ENCODE results near the gene ISX.

The ISX gene

DNA sequence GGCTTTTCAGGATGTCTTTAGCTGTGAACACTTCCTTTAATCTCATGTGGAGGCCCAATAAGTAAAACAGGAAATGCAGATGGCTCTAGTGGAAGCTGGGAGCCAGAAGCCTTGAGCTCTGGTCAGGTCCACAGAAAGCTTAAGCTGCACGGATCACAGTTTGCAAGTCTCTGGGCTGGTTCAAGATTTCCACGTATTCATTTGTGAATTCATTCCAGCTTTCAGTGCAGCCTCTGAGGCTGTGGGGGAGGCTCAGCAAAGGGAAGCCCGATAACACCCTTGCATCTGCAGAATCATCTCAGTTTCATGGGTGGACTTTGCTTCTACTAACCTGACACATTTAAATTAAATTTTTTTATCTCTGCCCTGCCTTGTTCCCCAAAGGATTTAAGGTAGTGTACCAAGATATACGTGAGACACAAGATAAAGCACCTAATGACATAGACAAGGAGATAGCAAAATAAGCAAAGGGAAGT lies 65.6 kb downstream of the ISX start:
- Histone ChIP-seq H3K4me3 (no peak overlapping the region), H3K36me3 (no peaks in the 10 kb centered on the region), H3K4me1 (no peaks in the 10 kb centered on the region), H3K27ac (no peak overlapping the region), H3K27me3 (peaks cover 0 to 27% of the 10 kb centered on the region in 2 donors), H3K9me3 (no peaks in the 10 kb centered on the region)
- no peak for DNase-seq
- intact Hi-C loops (cut with DNase I; ENCODE audit: low total_unique reads): no loop called here
- TF ChIP-seq, protein P1, sequence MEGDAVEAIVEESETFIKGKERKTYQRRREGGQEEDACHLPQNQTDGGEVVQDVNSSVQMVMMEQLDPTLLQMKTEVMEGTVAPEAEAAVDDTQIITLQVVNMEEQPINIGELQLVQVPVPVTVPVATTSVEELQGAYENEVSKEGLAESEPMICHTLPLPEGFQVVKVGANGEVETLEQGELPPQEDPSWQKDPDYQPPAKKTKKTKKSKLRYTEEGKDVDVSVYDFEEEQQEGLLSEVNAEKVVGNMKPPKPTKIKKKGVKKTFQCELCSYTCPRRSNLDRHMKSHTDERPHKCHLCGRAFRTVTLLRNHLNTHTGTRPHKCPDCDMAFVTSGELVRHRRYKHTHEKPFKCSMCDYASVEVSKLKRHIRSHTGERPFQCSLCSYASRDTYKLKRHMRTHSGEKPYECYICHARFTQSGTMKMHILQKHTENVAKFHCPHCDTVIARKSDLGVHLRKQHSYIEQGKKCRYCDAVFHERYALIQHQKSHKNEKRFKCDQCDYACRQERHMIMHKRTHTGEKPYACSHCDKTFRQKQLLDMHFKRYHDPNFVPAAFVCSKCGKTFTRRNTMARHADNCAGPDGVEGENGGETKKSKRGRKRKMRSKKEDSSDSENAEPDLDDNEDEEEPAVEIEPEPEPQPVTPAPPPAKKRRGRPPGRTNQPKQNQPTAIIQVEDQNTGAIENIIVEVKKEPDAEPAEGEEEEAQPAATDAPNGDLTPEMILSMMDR (IDR thresholded peaks at IDR 0.05): no peak

DNA sequence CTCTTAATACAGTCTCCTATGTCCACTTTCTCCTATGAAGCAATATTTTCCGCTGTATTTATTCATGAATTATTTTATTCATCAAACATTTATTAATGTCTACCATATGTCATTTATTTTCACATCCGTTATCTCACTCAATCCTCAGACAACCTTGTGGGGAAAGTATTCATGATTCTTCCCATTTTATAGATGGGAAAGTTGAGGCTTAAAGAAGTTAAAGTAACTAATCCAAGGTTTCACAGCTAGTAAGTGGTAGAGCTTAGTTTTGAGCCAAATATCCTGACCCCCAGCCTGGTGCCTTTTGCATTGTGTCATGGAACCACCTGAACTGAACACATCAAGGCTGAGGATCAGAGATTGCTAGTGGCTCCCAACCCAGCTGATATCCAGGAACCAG lies 66.6 kb downstream of the ISX start:
- DNase-seq: no peak
- intact Hi-C loops (cut with DNase I; ENCODE audit: low total_unique reads): no loop called here
- H3K27me3 ChIP-seq: peaks cover 0 to 31% of the 10 kb centered on the region in 2 donors

DNA sequence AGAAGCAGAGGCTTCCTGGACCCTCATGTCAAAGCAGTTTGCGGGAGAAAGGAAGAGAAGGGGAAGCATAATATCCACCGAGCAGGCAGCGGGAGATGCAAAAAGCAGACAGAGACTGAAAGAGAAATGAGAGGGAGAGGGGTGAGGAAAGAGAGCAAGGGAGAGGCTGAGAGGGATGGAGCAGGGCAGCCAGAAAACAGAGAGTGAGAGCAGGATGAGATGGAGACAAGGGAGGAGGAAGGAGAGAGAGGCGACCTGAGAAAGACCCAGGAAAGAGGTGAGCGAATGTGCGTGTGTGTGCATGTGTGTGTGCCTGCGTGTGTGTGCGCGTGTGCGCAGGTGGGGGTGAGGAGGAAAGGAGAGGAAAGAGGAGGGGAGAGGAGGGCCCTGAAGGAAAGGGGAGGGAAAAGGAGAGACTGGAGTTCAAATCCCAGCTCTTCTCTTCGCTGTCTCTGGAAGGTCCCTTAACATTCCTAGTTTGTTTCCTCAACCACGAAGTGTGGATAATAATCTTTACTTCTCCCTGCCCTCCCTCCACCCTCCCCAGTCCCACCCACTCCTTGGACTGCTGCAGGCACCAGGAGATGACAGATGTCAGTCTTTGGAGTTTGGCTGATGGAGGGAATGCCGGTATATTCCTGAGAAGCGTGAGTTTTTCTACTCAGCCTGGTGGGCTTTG lies 67.9 kb downstream of the ISX start:
- H3K27me3 ChIP-seq: peaks cover 0 to 29% of the 10 kb centered on the region in 2 donors
- H3K27ac ChIP-seq: no peak overlapping the region
- no peaks in the 10 kb centered on the region for H3K9me3 ChIP-seq
- intact Hi-C loops (cut with DNase I; ENCODE audit: low total_unique reads): no loop called here
- TF ChIP-seq, protein P1 (IDR thresholded peaks at IDR 0.05): no peak
- H3K4me3 ChIP-seq: no peak overlapping the region
- no peaks in the 10 kb centered on the region for H3K4me1 ChIP-seq
- no peak for DNase-seq
- no peaks in the 10 kb centered on the region for H3K36me3 ChIP-seq

More for the DNA sequence above, 66.6 kb downstream of the ISX start:
- H3K4me1 ChIP-seq: no peaks in the 10 kb centered on the region
- no peaks in the 10 kb centered on the region for H3K36me3 ChIP-seq
- TF ChIP-seq, protein P1 (IDR thresholded peaks at IDR 0.05): no peak
- H3K27ac ChIP-seq: no peak overlapping the region
- no peak overlapping the region for H3K4me3 ChIP-seq
- no peaks in the 10 kb centered on the region for H3K9me3 ChIP-seq

DNA sequence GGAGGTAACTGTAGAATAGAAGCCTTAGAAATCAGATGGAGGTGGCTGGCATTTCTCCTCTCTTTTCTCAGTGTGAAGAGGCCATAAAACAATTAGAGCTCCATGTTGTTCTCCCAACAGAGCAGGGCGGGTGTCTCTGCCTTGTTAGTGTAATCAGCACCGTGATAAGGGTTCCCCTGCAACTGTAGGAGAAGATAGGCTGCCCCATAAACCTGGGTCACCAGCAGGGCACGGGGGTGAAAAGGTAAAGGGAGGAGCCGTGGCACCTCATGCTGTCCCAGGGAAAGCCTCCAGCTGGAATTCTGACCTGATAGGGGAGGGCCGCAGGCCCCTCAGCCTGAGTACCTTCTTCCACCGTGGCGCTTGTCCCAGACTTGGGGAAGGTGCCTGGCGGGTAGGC lies 68.7 kb downstream of the ISX start:
- peaks cover 0 to 31% of the 10 kb centered on the region in 2 donors for H3K27me3 ChIP-seq
- no peaks in the 10 kb centered on the region for H3K9me3 ChIP-seq
- H3K36me3 ChIP-seq: no peaks in the 10 kb centered on the region
- no peak overlapping the region for H3K27ac ChIP-seq
- TF ChIP-seq, protein P1 (IDR thresholded peaks at IDR 0.05): no peak
- no peak for DNase-seq
- H3K4me1 ChIP-seq: no peaks in the 10 kb centered on the region
- intact Hi-C loops (cut with DNase I; ENCODE audit: low total_unique reads): no loop called here
- no peak overlapping the region for H3K4me3 ChIP-seq

DNA sequence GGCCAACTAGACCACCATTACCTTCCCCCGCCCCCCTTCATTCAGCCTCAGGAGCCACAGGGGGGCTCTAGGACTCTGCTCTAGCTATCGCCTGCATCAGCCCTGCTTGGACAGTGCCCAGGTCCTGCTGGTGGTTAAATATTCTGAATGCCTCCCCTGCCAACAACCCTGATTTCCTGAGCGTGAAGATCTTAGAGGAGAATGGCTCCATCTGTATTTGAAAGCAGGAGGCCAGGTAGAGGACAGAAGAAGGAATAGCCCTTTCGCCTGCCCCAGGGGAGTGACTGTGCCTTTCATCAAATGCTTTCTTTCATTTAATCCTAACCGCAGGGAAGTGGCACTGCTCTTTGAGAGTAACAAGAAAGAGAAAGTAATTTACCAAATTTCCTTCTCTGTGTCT lies 69.2 kb downstream of the ISX start:
- intact Hi-C loops (cut with DNase I; ENCODE audit: low total_unique reads): no loop called here
- Histone ChIP-seq H3K27ac (no peak overlapping the region), H3K9me3 (no peaks in the 10 kb centered on the region), H3K4me3 (no peak overlapping the region), H3K36me3 (no peaks in the 10 kb centered on the region), H3K4me1 (no peaks in the 10 kb centered on the region), H3K27me3 (peaks cover 0 to 31% of the 10 kb centered on the region in 2 donors)
- TF ChIP-seq, protein P1 (IDR thresholded peaks at IDR 0.05): no peak
- no peak for DNase-seq
